HepG2 (cell line): Measurements from ENCODE around the gene PRTN3. TPM values are rescaled to one million over a fixed set of nuclear protein-coding genes. Genes with fewer than 3 reads are reported as not detected.

Experiments
- ATAC-seq: fragments of 200-7000 bp; cut with Tn5 transposase; 3 replicates; pipeline ENCODE4 v1.9.1; 2020; ENCODE audit warnings: mild to moderate bottlenecking, moderate library complexity
- BruUV-seq: library from RNA; stranded (reverse); fragments of 400-500 nt; replicated peaks from 2 replicates; lab custom pipeline; 2021; lab: Mats Ljungman, UMichigan
- CTCF ChIA-PET: fragments of 300-600 bp; formaldehyde crosslinking; extraction: SDS; loops from one replicate; lab custom pipeline; 2021; ENCODE audit warnings: low total read pairs, inconsistent platforms, low intra/inter-chr PET ratio; lab: Yijun Ruan, JAX
- POLR2A ChIA-PET: fragments of 350-600 bp; sonication (Branson Sonifier 250); formaldehyde crosslinking; loops from one replicate; lab custom pipeline; 2020; ENCODE audit warnings: antibody characterized with exemption, inconsistent platforms; lab: Yijun Ruan, JAX
- DNase-seq: peaks from one replicate; pipeline ENCODE4 v3.0.0-alpha.2; 2015; ENCODE audit warnings: low spot score
- FAIRE-seq: peaks from 3 replicates; lab custom pipeline; 2011; peaks lifted over from hg19 to GRCh38; lab: Jason Lieb, UNC
- H2AFZ ChIP-seq: one replicate; pipeline ENCODE4 v1.6.1; 2011; ENCODE audit warnings: low read length, inconsistent platforms
- H3K27ac ChIP-seq: fragments of 300-600 bp; 3 replicates; pipeline ENCODE4 v1.8.0; 2011; ENCODE audit warnings: mixed run types, mild to moderate bottlenecking, mixed read lengths, low read length, inconsistent platforms; ENCODE audit not compliant: insufficient read depth; ENCODE audit errors: extremely low read length
- H3K27me3 ChIP-seq, 2 experiments: fragments of 200-600 bp in 1 of 2; 2 replicates in 1 of 2; 3 replicates in 1 of 2; pipeline versions ENCODE4 v1.6.0 to v1.8.0; 2011; ENCODE audit warnings: low read length in 2 of 2, mild to moderate bottlenecking in 2 of 2, moderate library complexity in 2 of 2, inconsistent platforms in 1 of 2; ENCODE audit not compliant: insufficient read depth in 2 of 2, control insufficient read depth in 1 of 2
- H3K36me3 ChIP-seq, 2 experiments: fragments of 200-600 bp in 1 of 2; replicated peaks in 1 of 2; 2 replicates in 1 of 2; 3 replicates in 1 of 2; pipeline versions ENCODE4 v1.5.1 to v1.8.0; 2011; ENCODE audit warnings: low read length in 2 of 2, inconsistent platforms in 1 of 2; ENCODE audit not compliant: insufficient read depth in 2 of 2, control insufficient read depth in 1 of 2
- H3K4me1 ChIP-seq: 2 replicates; pipeline ENCODE4 v1.5.1; 2012; ENCODE audit warnings: low read length, inconsistent platforms; ENCODE audit not compliant: insufficient read depth
- H3K4me2 ChIP-seq: 2 replicates; pipeline ENCODE4 v1.6.0; 2011; ENCODE audit warnings: low read depth, low read length, inconsistent platforms
- H3K4me3 ChIP-seq, 3 experiments: fragments of 200-600 bp in 1 of 3; sonication (generic), shearing (Covaris generic) in 1 of 3; replicated peaks in 1 of 3; 2 replicates each; pipeline ENCODE4 v1.5.1; 2011 to 2016; ENCODE audit warnings: low read length in 3 of 3, inconsistent platforms in 2 of 3, low read depth in 2 of 3, mild to moderate bottlenecking in 2 of 3, control low read depth in 1 of 3, mixed read lengths in 1 of 3; ENCODE audit not compliant: insufficient read depth in 1 of 3
- H3K79me2 ChIP-seq: one replicate; pipeline ENCODE4 v1.6.1; 2011; ENCODE audit warnings: low read length, inconsistent platforms; ENCODE audit not compliant: insufficient read depth
- H3K9ac ChIP-seq: 2 replicates; pipeline ENCODE4 v1.6.0; 2011; ENCODE audit warnings: mild to moderate bottlenecking, low read depth, low read length, inconsistent platforms; ENCODE audit not compliant: insufficient read depth
- H3K9me3 ChIP-seq: 2 replicates; pipeline ENCODE4 v1.5.1; 2012; ENCODE audit warnings: mild to moderate bottlenecking, low read length
- H4K20me1 ChIP-seq: 2 replicates; pipeline ENCODE4 v1.6.0; 2011; ENCODE audit warnings: inconsistent platforms, mild to moderate bottlenecking, low read length, moderate library complexity; ENCODE audit not compliant: insufficient read depth
- FOXA3 ChIP-seq: IDR thresholded peaks from 2 replicates; pipeline ENCODE4 v1.6.1; 2016; ENCODE audit warnings: missing genetic modification reagents, missing compliant biosample characterization
- GLI4 ChIP-seq: sonication (generic); formaldehyde crosslinking; IDR thresholded peaks from 2 replicates; pipeline ENCODE4 v1.5.1; 2020; ENCODE audit warnings: missing genetic modification reagents, mild to moderate bottlenecking, moderate library complexity, borderline replicate concordance
- HNF4G ChIP-seq, 2 experiments: sonication (generic) in 1 of 2; formaldehyde crosslinking in 1 of 2; IDR thresholded peaks; 2 replicates each; pipeline versions ENCODE4 v1.4.0 to v1.6.1; 2011 to 2020; ENCODE audit warnings: borderline replicate concordance in 2 of 2, low read depth in 2 of 2, mild to moderate bottlenecking in 2 of 2, low read length in 1 of 2, missing genetic modification reagents in 1 of 2, moderate library complexity in 1 of 2
- NFYC ChIP-seq: IDR thresholded peaks from 2 replicates; pipeline ENCODE4 v1.6.1; 2016; ENCODE audit warnings: missing genetic modification reagents, missing compliant biosample characterization
- PPARG ChIP-seq: conservative IDR thresholded peaks from 2 replicates; pipeline ENCODE4 v1.6.1; 2016; ENCODE audit warnings: missing biosample characterization, missing genetic modification reagents
- TARDBP ChIP-seq: sonication (generic); formaldehyde crosslinking; IDR thresholded peaks from 2 replicates; pipeline ENCODE4 v1.8.0; 2022; ENCODE audit warnings: mild to moderate bottlenecking, missing genetic modification reagents
- ZBTB20 ChIP-seq: sonication (generic); formaldehyde crosslinking; IDR thresholded peaks from 2 replicates; pipeline ENCODE4 v1.8.1; 2023; ENCODE audit warnings: missing genetic modification reagents, low read depth, mild to moderate bottlenecking, borderline replicate concordance
- ZBTB38 ChIP-seq: sonication (generic); formaldehyde crosslinking; IDR thresholded peaks from 2 replicates; pipeline ENCODE4 v1.5.1; 2020; ENCODE audit warnings: mild to moderate bottlenecking, missing genetic modification reagents
- ZBTB7A ChIP-seq: sonication (generic); formaldehyde crosslinking; IDR thresholded peaks from 2 replicates; pipeline ENCODE4 v1.8.0; 2022; ENCODE audit warnings: mild to moderate bottlenecking, missing genetic modification reagents
- ZBTB7B ChIP-seq: sonication (generic); formaldehyde crosslinking; IDR thresholded peaks from 2 replicates; pipeline ENCODE4 v1.4.0; 2020; ENCODE audit warnings: missing genetic modification reagents
- ZKSCAN8 ChIP-seq: IDR thresholded peaks from 2 replicates; pipeline ENCODE4 v1.6.1; 2016; ENCODE audit warnings: borderline replicate concordance, missing genetic modification reagents, missing compliant biosample characterization
- ZNF367 ChIP-seq: sonication (generic); formaldehyde crosslinking; IDR thresholded peaks from 2 replicates; pipeline ENCODE4 v1.4.0; 2020; ENCODE audit warnings: missing genetic modification reagents, borderline replicate concordance
- ZNF737 ChIP-seq: sonication (generic); formaldehyde crosslinking; IDR thresholded peaks from 2 replicates; pipeline ENCODE4 v1.5.0; 2020; ENCODE audit warnings: missing genetic modification reagents, mild to moderate bottlenecking, borderline replicate concordance
- ZNF780A ChIP-seq: sonication (generic); formaldehyde crosslinking; IDR thresholded peaks from 2 replicates; pipeline ENCODE4 v1.8.0; 2022; ENCODE audit warnings: mild to moderate bottlenecking, missing genetic modification reagents, moderate library complexity
- WGBS: methylation state at CpG from one replicate; pipeline ENCODE4 v1.1.6; 2017; ENCODE audit warnings: low lambda C conversion rate; 5-methylcytosine and 5-hydroxymethylcytosine counted together
- in situ Hi-C: cut with HindIII; loops from 2 replicates; pipeline ENCODE4 v1.10.0; 2017; ENCODE audit warnings: low pct_unique_long_range_greater_than_20kb; ENCODE audit not compliant: extremely low pct_ligation_motif_present
- intact Hi-C: fragments of 100-400 bp; cut with micrococcal nuclease; formaldehyde crosslinking; loops from one replicate; pipeline ENCODE4 v1.10.0; 2022; ENCODE audit not compliant: unreplicated experiment
- polyA plus RNA-seq, 8 experiments: library from polyadenylated mRNA; depleted of rRNA in 3 of 8; stranded (reverse) in 7 of 8; unstranded in 1 of 8; fragments of >200 nt; fragmentation: Illumina TruSeq in 4 of 8; extraction: Trizol in 4 of 8; gene quantifications; 2 replicates each; pipeline versions ENCODE4 v1.2.1 to v1.2.3, GENCODE V29; 2011 to 2016; ENCODE audit warnings: low read depth in 4 of 8, missing spikeins in 1 of 8, mixed read lengths in 1 of 8; ENCODE audit not compliant: insufficient read depth in 1 of 8
- total RNA-seq, 5 experiments: library from RNA; depleted of rRNA; stranded (reverse); fragments of >200 nt; fragmentation: Illumina TruSeq; extraction: Trizol; gene quantifications; 2 replicates each; pipeline ENCODE4 v1.2.3, GENCODE V29; 2016; ENCODE audit warnings: low read depth in 1 of 5
- TF ChIP-seq, protein P1 (sequence below): sonication (generic); formaldehyde crosslinking; IDR thresholded peaks from 2 replicates; pipeline ENCODE4 v1.4.0; 2020; ENCODE audit warnings: mild to moderate bottlenecking, missing genetic modification reagents
- TF ChIP-seq, protein P2 (sequence below): sonication (generic); formaldehyde crosslinking; IDR thresholded peaks from 2 replicates; pipeline ENCODE4 v1.4.0; 2020; ENCODE audit warnings: mild to moderate bottlenecking, missing genetic modification reagents
- TF ChIP-seq, protein P3 (sequence below): IDR thresholded peaks from 2 replicates; pipeline ENCODE4 v1.6.1; 2018; ENCODE audit warnings: missing genetic modification reagents
- TF ChIP-seq, protein P4 (sequence below): sonication (generic); formaldehyde crosslinking; IDR thresholded peaks from 2 replicates; pipeline ENCODE4 v1.4.0; 2020; ENCODE audit warnings: missing genetic modification reagents
- TF ChIP-seq, protein P5 (sequence below): IDR thresholded peaks from 2 replicates; pipeline ENCODE4 v1.6.1; 2016; ENCODE audit warnings: mild to moderate bottlenecking, missing biosample characterization, missing genetic modification reagents

Gene PRTN3
- total and polyA plus RNA-seq, 2 of the 13 experiments (the other 11 are each of a cell fraction or from before 2014, with no cell fraction given), result not detected

GRCh38 chr19:793806-794205 is 47.0 kb upstream of the PRTN3 start:
- POLR2A ChIA-PET, result no interaction called here

More at GRCh38 chr19:793806-794205, 47.0 kb upstream of the PRTN3 start:
- Histone ChIP-seq H3K36me3 (no peaks in the 10 kb centered on the region), H3K27me3 (no peaks in the 10 kb centered on the region; a peak in 1 of 5 replicates), H3K27ac (no peak overlapping the region), H3K79me2 (peaks cover 9% of the 10 kb centered on the region), H3K9me3 (no peaks in the 10 kb centered on the region), H4K20me1 (peaks cover 7% of the 10 kb centered on the region), H3K4me3 (no peak overlapping the region; a peak in 1 of 6 replicates), H2AFZ (no peak overlapping the region), H3K4me1 (peaks cover 69% of the 10 kb centered on the region), H3K9ac (no peak overlapping the region), H3K4me2 (no peak overlapping the region)
- intact Hi-C loops (no loop called here), in situ Hi-C loops (no loop called here)
- TF ChIP-seq, protein P1, sequence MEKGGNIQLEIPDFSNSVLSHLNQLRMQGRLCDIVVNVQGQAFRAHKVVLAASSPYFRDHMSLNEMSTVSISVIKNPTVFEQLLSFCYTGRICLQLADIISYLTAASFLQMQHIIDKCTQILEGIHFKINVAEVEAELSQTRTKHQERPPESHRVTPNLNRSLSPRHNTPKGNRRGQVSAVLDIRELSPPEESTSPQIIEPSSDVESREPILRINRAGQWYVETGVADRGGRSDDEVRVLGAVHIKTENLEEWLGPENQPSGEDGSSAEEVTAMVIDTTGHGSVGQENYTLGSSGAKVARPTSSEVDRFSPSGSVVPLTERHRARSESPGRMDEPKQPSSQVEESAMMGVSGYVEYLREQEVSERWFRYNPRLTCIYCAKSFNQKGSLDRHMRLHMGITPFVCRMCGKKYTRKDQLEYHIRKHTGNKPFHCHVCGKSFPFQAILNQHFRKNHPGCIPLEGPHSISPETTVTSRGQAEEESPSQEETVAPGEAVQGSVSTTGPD (CRISPR knock-in tag), result no peak
- no peak for TF ChIP-seq GLI4 (CRISPR knock-in tag)
- TF ChIP-seq, protein P2, sequence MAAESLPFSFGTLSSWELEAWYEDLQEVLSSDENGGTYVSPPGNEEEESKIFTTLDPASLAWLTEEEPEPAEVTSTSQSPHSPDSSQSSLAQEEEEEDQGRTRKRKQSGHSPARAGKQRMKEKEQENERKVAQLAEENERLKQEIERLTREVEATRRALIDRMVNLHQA (CRISPR knock-in tag), result no peak
- TF ChIP-seq ZBTB38 (CRISPR knock-in tag), result no peak
- no peak for TF ChIP-seq PPARG
- TF ChIP-seq TARDBP, result no peak
- no peak for TF ChIP-seq NFYC (CRISPR knock-in tag)
- no peak for TF ChIP-seq ZBTB20 (CRISPR knock-in tag)
- TF ChIP-seq ZKSCAN8 (CRISPR knock-in tag), result no peak
- TF ChIP-seq ZNF367, result no peak
- no peak for TF ChIP-seq HNF4G (IDR thresholded peaks at IDR 0.05; ENCODE audit: borderline replicate concordance, low read depth, low read length)
- TF ChIP-seq HNF4G (CRISPR knock-in tag; IDR thresholded peaks at IDR 0.05; ENCODE audit: borderline replicate concordance, low read depth), result no peak
- no peak for TF ChIP-seq ZNF737 (CRISPR knock-in tag)
- TF ChIP-seq, protein P3, sequence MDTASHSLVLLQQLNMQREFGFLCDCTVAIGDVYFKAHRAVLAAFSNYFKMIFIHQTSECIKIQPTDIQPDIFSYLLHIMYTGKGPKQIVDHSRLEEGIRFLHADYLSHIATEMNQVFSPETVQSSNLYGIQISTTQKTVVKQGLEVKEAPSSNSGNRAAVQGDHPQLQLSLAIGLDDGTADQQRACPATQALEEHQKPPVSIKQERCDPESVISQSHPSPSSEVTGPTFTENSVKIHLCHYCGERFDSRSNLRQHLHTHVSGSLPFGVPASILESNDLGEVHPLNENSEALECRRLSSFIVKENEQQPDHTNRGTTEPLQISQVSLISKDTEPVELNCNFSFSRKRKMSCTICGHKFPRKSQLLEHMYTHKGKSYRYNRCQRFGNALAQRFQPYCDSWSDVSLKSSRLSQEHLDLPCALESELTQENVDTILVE (CRISPR knock-in tag), result no peak
- TF ChIP-seq, protein P4, sequence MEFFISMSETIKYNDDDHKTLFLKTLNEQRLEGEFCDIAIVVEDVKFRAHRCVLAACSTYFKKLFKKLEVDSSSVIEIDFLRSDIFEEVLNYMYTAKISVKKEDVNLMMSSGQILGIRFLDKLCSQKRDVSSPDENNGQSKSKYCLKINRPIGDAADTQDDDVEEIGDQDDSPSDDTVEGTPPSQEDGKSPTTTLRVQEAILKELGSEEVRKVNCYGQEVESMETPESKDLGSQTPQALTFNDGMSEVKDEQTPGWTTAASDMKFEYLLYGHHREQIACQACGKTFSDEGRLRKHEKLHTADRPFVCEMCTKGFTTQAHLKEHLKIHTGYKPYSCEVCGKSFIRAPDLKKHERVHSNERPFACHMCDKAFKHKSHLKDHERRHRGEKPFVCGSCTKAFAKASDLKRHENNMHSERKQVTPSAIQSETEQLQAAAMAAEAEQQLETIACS (CRISPR knock-in tag), result no peak
- no peak for TF ChIP-seq FOXA3 (CRISPR knock-in tag)
- TF ChIP-seq ZBTB7A (CRISPR knock-in tag), result no peak
- TF ChIP-seq, protein P5, sequence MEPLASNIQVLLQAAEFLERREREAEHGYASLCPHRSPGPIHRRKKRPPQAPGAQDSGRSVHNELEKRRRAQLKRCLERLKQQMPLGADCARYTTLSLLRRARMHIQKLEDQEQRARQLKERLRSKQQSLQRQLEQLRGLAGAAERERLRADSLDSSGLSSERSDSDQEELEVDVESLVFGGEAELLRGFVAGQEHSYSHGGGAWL (CRISPR knock-in tag), result no peak
- no peak for TF ChIP-seq ZNF780A (CRISPR knock-in tag)
- TF ChIP-seq ZBTB7B, result no peak
- no TSS peak for BruUV-seq
- no peak for DNase-seq
- no peak for ATAC-seq
- CTCF ChIA-PET, result no interaction called here
- WGBS, result 71% methylated on average over 5 of the region's 12 CpGs
- no peak for FAIRE-seq
